Natural killer cell (primary cell): ENCODE data around the gene ACSL5. TPM values are rescaled to one million over a fixed set of nuclear protein-coding genes. Genes with fewer than 3 reads are reported as not detected.

Experiments used
- ATAC-seq, 3 donors: fragments of 150-1000 bp in 2 of 3; fragments of 200-7000 bp in 1 of 3; cut with Tn5 transposase; 1 replicate in 1 of 3; 2 replicates in 2 of 3; pipeline ENCODE4 v1.10.0; 2021; ENCODE audit warnings: mild to moderate bottlenecking in 2 of 3, moderate library complexity in 2 of 3
- DNase-seq, 2 donors: peaks; one replicate each; pipeline versions ENCODE4 v3.0.0 to v3.0.0-alpha.2; 2013 to 2021; ENCODE audit warnings: mixed read lengths in 1 of 2
- H3K27ac ChIP-seq: one replicate; pipeline ENCODE4 v1.5.1; 2013; ENCODE audit warnings: mild to moderate bottlenecking, low read length
- H3K27me3 ChIP-seq: one replicate; pipeline ENCODE4 v1.6.1; 2013; ENCODE audit warnings: low read length; ENCODE audit not compliant: control insufficient read depth, insufficient read depth
- H3K36me3 ChIP-seq: one replicate; pipeline ENCODE4 v1.6.1; 2013; ENCODE audit warnings: low read length; ENCODE audit not compliant: control insufficient read depth, insufficient read depth
- H3K4me1 ChIP-seq: one replicate; pipeline ENCODE4 v1.6.1; 2013; ENCODE audit warnings: low read length; ENCODE audit not compliant: control insufficient read depth, insufficient read depth
- H3K4me3 ChIP-seq: one replicate; pipeline ENCODE4 v1.5.1; 2013; ENCODE audit warnings: low read length
- H3K9me3 ChIP-seq: one replicate; pipeline ENCODE4 v1.6.1; 2013; ENCODE audit warnings: low read length; ENCODE audit not compliant: control insufficient read depth, insufficient read depth
- H3K27ac Mint-ChIP-seq, 2 donors: one replicate each; pipeline ENCODE4 v1.8.0; 2022; ENCODE audit warnings: mild to moderate bottlenecking in 2 of 2, mixed read lengths in 2 of 2, moderate library complexity in 1 of 2
- H3K27me3 Mint-ChIP-seq, 2 donors: one replicate each; pipeline ENCODE4 v1.8.0; 2022; ENCODE audit warnings: low read depth in 2 of 2, mixed read lengths in 2 of 2
- H3K36me3 Mint-ChIP-seq: one replicate; pipeline ENCODE4 v1.8.0; 2022; ENCODE audit warnings: mixed read lengths
- H3K4me1 Mint-ChIP-seq, 2 donors: one replicate each; pipeline ENCODE4 v1.8.0; 2022; ENCODE audit warnings: mixed read lengths in 2 of 2
- H3K4me3 Mint-ChIP-seq: one replicate; pipeline ENCODE4 v1.8.0; 2022; ENCODE audit warnings: mild to moderate bottlenecking, moderate library complexity, mixed read lengths
- H3K9me3 Mint-ChIP-seq, 2 donors: one replicate each; pipeline ENCODE4 v1.8.0; 2022; ENCODE audit warnings: mixed read lengths in 2 of 2
- WGBS: methylation state at CpG from one replicate; pipeline ENCODE4 v1.1.7; 2013; ENCODE audit warnings: missing lambda C conversion rate; ENCODE audit not compliant: insufficient coverage; 5-methylcytosine and 5-hydroxymethylcytosine counted together
- intact Hi-C: fragments of 100-400 bp; cut with micrococcal nuclease; formaldehyde crosslinking; loops from one replicate; pipeline ENCODE4 v1.14.2; 2022
- total RNA-seq, 4 donors: library from RNA; stranded (reverse); fragments of 120-200 nt in 1 of 4; gene quantifications; one replicate each; pipeline versions ENCODE4 v1.2.3 to v1.2.4, GENCODE V29; 2013 to 2022
- TF ChIP-seq, protein P1 (sequence below): fragments of 200-600 bp; IDR thresholded peaks from one replicate; pipeline ENCODE4 v1.8.0; 2022; ENCODE audit warnings: antibody characterized with exemption

Gene ACSL5
- total RNA-seq, 3 donors from 2014 or later (not counting 1 experiment from before 2014, with no cell fraction given), result 41.7 to 71.2 (median 53.7) TPM

DNA sequence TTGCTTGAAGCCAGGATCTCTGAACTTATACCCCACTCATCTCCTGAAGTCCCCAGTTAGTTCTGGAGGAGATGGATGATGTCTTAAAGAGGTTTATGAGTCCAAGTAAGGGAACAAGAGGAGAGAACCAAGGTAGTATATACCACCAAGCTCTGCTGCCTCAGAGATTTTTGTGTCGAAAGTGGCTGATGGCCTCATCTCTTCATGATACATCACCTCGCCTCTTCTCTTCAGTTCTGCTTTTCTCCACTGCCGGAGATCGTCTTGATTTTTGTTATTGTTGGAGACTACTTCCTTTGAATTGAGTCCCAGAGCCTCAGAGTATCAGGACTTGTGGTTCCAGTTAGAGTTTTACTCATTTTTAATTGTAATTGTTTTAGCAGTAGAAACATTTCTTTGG, 75.0 kb downstream of the ACSL5 start:
- Mint-ChIP-seq H3K27me3 (no peaks in the 10 kb centered on the region), H3K9me3 (no peaks in the 10 kb centered on the region), H3K27ac (peak overlapping the region; percentile 20 to 83), H3K4me1 (peaks cover 35 to 46% of the 10 kb centered on the region in 2 donors), H3K4me3 (peak overlapping the region; percentile 88), H3K36me3 (no peaks in the 10 kb centered on the region)
- 84% methylated on average over 4 of the region's 4 CpGs for WGBS
- TF ChIP-seq, protein P1, sequence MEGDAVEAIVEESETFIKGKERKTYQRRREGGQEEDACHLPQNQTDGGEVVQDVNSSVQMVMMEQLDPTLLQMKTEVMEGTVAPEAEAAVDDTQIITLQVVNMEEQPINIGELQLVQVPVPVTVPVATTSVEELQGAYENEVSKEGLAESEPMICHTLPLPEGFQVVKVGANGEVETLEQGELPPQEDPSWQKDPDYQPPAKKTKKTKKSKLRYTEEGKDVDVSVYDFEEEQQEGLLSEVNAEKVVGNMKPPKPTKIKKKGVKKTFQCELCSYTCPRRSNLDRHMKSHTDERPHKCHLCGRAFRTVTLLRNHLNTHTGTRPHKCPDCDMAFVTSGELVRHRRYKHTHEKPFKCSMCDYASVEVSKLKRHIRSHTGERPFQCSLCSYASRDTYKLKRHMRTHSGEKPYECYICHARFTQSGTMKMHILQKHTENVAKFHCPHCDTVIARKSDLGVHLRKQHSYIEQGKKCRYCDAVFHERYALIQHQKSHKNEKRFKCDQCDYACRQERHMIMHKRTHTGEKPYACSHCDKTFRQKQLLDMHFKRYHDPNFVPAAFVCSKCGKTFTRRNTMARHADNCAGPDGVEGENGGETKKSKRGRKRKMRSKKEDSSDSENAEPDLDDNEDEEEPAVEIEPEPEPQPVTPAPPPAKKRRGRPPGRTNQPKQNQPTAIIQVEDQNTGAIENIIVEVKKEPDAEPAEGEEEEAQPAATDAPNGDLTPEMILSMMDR, result no peak
- Histone ChIP-seq H3K4me3 (no peak overlapping the region), H3K36me3 (peaks cover 15% of the 10 kb centered on the region), H3K9me3 (no peaks in the 10 kb centered on the region), H3K27me3 (no peaks in the 10 kb centered on the region), H3K4me1 (peaks cover 14% of the 10 kb centered on the region), H3K27ac (no peak overlapping the region)
- intact Hi-C loops, result loop anchor here (5.0 kb wide), 1 partner anchor 72 kb away; no protein-coding TSS in a partner anchor
- DNase-seq (no peak), ATAC-seq (no peak)

DNA sequence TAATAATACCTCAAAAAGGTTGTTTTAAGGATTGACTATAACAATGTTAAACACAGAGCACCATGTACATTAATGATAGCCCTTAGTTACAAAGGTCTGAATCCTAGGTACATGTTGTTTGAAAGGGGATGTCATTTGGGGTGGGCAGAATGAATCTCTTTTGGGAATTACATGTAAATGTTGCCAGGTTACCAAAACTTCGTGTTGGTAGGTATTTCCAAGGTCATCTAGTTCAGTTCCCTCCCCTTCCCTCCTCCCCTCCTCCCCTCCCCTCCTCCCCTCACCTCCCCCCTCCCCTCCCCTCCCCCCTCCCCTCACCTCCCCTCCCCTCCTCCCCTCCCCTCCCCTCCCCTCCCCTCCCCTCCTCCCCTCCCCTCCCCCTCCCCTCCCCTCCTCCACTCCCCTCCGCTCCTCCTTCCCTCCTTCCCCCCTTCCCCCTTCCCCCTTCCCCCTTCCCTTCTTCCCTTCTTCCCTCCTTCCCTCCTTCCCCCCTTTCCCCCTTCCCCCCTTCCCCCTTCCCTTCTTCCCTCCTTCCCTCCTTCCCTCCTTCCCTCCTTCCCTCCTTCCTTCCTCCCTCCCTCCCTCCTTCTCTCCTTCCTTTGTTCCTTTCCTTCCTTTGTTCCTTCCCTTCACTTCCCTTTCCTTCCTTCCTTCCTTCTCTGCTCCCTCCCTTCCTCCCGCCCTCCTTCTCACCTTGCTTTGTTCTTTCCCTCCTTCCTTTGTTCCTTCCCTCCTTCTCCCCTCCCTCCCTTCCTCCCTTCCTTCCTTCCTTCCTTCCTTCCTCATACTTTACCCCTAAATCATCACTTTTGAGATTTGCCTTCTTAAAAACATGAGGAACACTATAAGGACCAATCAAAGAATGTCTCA, 81.2 kb downstream of the ACSL5 start:
- 95% methylated on average over 1 of the region's 3 CpGs for WGBS
- Mint-ChIP-seq H3K27me3 (no peaks in the 10 kb centered on the region), H3K9me3 (no peaks in the 10 kb centered on the region), H3K4me3 (no peak overlapping the region), H3K36me3 (no peaks in the 10 kb centered on the region), H3K4me1 (peaks cover 34 to 39% of the 10 kb centered on the region in 2 donors), H3K27ac (no peak overlapping the region)
- Histone ChIP-seq H3K36me3 (peaks cover 3% of the 10 kb centered on the region), H3K27ac (no peak overlapping the region), H3K4me3 (no peak overlapping the region), H3K27me3 (no peaks in the 10 kb centered on the region), H3K9me3 (no peaks in the 10 kb centered on the region), H3K4me1 (no peaks in the 10 kb centered on the region)
- no peak for ATAC-seq
- intact Hi-C loops, result no loop called here
- DNase-seq, result no peak
- TF ChIP-seq, protein P1, result no peak

DNA sequence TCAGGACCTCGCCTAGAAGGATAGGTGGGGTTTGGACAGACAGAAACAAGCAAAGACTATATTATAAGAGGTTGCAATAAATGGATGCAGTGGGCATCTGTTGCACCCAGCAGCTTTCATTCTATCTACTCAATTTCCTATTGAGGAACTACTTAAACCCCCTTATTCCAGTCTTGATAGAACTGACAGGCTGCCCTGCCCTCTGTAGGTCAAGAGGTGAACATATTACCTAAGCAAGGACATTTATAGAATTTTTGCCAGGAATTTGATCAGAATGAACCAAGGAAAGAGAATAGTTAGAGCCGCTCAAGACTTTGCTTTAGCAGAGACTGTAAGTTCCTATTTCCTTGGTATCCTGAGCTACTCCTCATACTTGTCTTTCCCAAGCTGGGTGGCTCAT, 82.6 kb downstream of the ACSL5 start:
- Mint-ChIP-seq H3K9me3 (no peaks in the 10 kb centered on the region), H3K36me3 (no peaks in the 10 kb centered on the region), H3K27ac (no peak overlapping the region), H3K27me3 (no peaks in the 10 kb centered on the region), H3K4me1 (peaks cover 26 to 29% of the 10 kb centered on the region in 2 donors), H3K4me3 (no peak overlapping the region)
- H3K4me3 ChIP-seq, result no peak overlapping the region
- intact Hi-C loops, result no loop called here
- H3K27me3 ChIP-seq, result no peaks in the 10 kb centered on the region
- TF ChIP-seq, protein P1, result no peak
- DNase-seq (peak in 1 of 2 donors; percentile 10), ATAC-seq (no peak)
- no peaks in the 10 kb centered on the region for H3K4me1 ChIP-seq
- no peak overlapping the region for H3K27ac ChIP-seq
- no peaks in the 10 kb centered on the region for H3K9me3 ChIP-seq
- WGBS, result 94% methylated on average over 2 of the region's 2 CpGs
- peaks cover 5% of the 10 kb centered on the region for H3K36me3 ChIP-seq
